Naive thymus-derived CD8-positive, alpha-beta T cell (primary cell): ENCODE results near the gene PDIA5. TPM values are rescaled to one million over a fixed set of nuclear protein-coding genes. Genes with fewer than 3 reads are reported as not detected.

Experiments
- ATAC-seq, 2 donors: fragments of 150-1000 bp; cut with Tn5 transposase in 1 of 2; sonication (Bioruptor Pico), chemical (Tn5 transposase) in 1 of 2; 1 replicate in 1 of 2; 2 replicates in 1 of 2; pipeline ENCODE4 v1.10.0; 2021; ENCODE audit warnings: mild to moderate bottlenecking in 2 of 2, moderate library complexity in 2 of 2
- POLR2A ChIA-PET: fragments of 350-600 bp; sonication (Branson Sonifier 250); formaldehyde crosslinking; loops from one replicate; lab custom pipeline; 2021; ENCODE audit warnings: antibody characterized with exemption; lab: Charles Lee
- DNase-seq, 10 donors: peaks; one replicate each; pipeline versions ENCODE4 v3.0.0 to v3.0.0-alpha.2; 2020 to 2022
- H3K27ac Mint-ChIP-seq, 10 donors: one replicate each; pipeline ENCODE4 v1.8.0; 2020 to 2022; ENCODE audit warnings: mild to moderate bottlenecking in 10 of 10, mixed read lengths in 10 of 10, moderate library complexity in 4 of 10, inconsistent platforms in 1 of 10
- H3K27me3 Mint-ChIP-seq, 5 donors: one replicate each; pipeline ENCODE4 v1.8.0; 2021 to 2022; ENCODE audit warnings: mixed read lengths in 5 of 5
- H3K36me3 Mint-ChIP-seq, 3 donors: one replicate each; pipeline ENCODE4 v1.8.0; 2020 to 2022; ENCODE audit warnings: mixed read lengths in 3 of 3, mild to moderate bottlenecking in 2 of 3, inconsistent platforms in 1 of 3
- H3K4me1 Mint-ChIP-seq, 4 donors: one replicate each; pipeline ENCODE4 v1.8.0; 2021 to 2022; ENCODE audit warnings: mixed read lengths in 4 of 4
- H3K4me3 Mint-ChIP-seq, 10 donors: one replicate each; pipeline ENCODE4 v1.8.0; 2020 to 2022; ENCODE audit warnings: mild to moderate bottlenecking in 10 of 10, mixed read lengths in 10 of 10, moderate library complexity in 6 of 10, inconsistent platforms in 1 of 10
- H3K9me3 Mint-ChIP-seq, 9 donors: one replicate each; pipeline ENCODE4 v1.8.0; 2020 to 2022; ENCODE audit warnings: mixed read lengths in 9 of 9, mild to moderate bottlenecking in 3 of 9, inconsistent platforms in 1 of 9, moderate library complexity in 1 of 9
- polyA plus RNA-seq, 3 donors: library from polyadenylated mRNA; unstranded; fragments of 300-500 nt; fragmentation: Illumina TruSeq; gene quantifications; one replicate each; pipeline ENCODE4 v1.2.3, GENCODE V29; 2021
- total RNA-seq, 8 experiments: library from RNA in 2 of 8; stranded (reverse) in 2 of 8; gene quantifications; one replicate each; pipeline ENCODE4 v1.2.3 and lab custom pipeline; 2021 to 2026

The PDIA5 gene
- total and polyA plus RNA-seq, 5 experiments from 2014 or later = 3.2 to 6.9 (median 5.2) TPM

GRCh38 chr3:123089611-123090331 is 22.9 kb downstream of the PDIA5 start:
- DNase-seq (no peak), ATAC-seq (no peak)
- Mint-ChIP-seq H3K36me3 (peaks cover 0 to 32% (median 18%) of the 10 kb centered on the region in 3 donors), H3K9me3 (no peaks in the 10 kb centered on the region), H3K4me1 (peaks cover 22 to 39% (median 31%) of the 10 kb centered on the region in 4 donors), H3K27me3 (no peaks in the 10 kb centered on the region), H3K27ac (peak overlapping the region in 1 of 10 donors; percentile 84), H3K4me3 (no peak overlapping the region)
- POLR2A ChIA-PET = no interaction called here

GRCh38 chr3:123090728-123091531 is 24.1 kb downstream of the PDIA5 start:
- POLR2A ChIA-PET = no interaction called here
- ATAC-seq = peak in 1 of 2 donors; percentile 56
- Mint-ChIP-seq H3K36me3 (peaks cover 0 to 35% (median 18%) of the 10 kb centered on the region in 3 donors), H3K27ac (peak overlapping the region in 5 of 10 donors; percentile 21 to 83 (median 81)), H3K9me3 (no peaks in the 10 kb centered on the region), H3K4me3 (peak overlapping the region in 5 of 10 donors; percentile 24 to 62 (median 35)), H3K27me3 (no peaks in the 10 kb centered on the region), H3K4me1 (peaks cover 14 to 27% (median 19%) of the 10 kb centered on the region in 4 donors)
- peak in 1 of 10 donors; percentile 11 for DNase-seq

- peaks cover 0 to 45% (median 18%) of the 10 kb centered on the region in 3 donors for H3K36me3 Mint-ChIP-seq
- peak overlapping the region in 3 of 10 donors; percentile 17 to 81 (median 78) for H3K27ac Mint-ChIP-seq
- peak overlapping the region in 1 of 10 donors; percentile 13 for H3K4me3 Mint-ChIP-seq
- H3K9me3 Mint-ChIP-seq = no peaks in the 10 kb centered on the region
- H3K27me3 Mint-ChIP-seq = no peaks in the 10 kb centered on the region
- DNase-seq (no peak), ATAC-seq (no peak)
- peaks cover 14 to 26% (median 18%) of the 10 kb centered on the region in 4 donors for H3K4me1 Mint-ChIP-seq
- POLR2A ChIA-PET = no interaction called here
Measured at GRCh38 chr3:123092243-123092642, 25.4 kb downstream of the PDIA5 start.

- Mint-ChIP-seq H3K27ac (no peak overlapping the region), H3K27me3 (no peaks in the 10 kb centered on the region), H3K4me3 (no peak overlapping the region), H3K9me3 (no peaks in the 10 kb centered on the region), H3K4me1 (peaks cover 14 to 21% (median 18%) of the 10 kb centered on the region in 4 donors), H3K36me3 (peaks cover 0 to 49% (median 18%) of the 10 kb centered on the region in 3 donors)
- no peak for ATAC-seq
- POLR2A ChIA-PET = no interaction called here
- no peak for DNase-seq
Measured at GRCh38 chr3:123093696-123094095, 26.9 kb downstream of the PDIA5 start.

GRCh38 chr3:123094516-123095313 is 27.9 kb downstream of the PDIA5 start:
- POLR2A ChIA-PET = interaction anchor here (0.5 kb wide), 1 partner anchor 387 kb away, joined by 3 read pairs; no protein-coding TSS in a partner anchor

GRCh38 chr3:123096126-123096525 is 29.3 kb downstream of the PDIA5 start:
- Mint-ChIP-seq H3K4me1 (peaks cover 6 to 8% (median 8%) of the 10 kb centered on the region in 4 donors), H3K4me3 (no peak overlapping the region), H3K36me3 (peaks cover 0 to 50% (median 19%) of the 10 kb centered on the region in 3 donors), H3K27ac (no peak overlapping the region), H3K27me3 (no peaks in the 10 kb centered on the region), H3K9me3 (no peaks in the 10 kb centered on the region)
- POLR2A ChIA-PET = no interaction called here
- ATAC-seq (no peak), DNase-seq (no peak)

More at GRCh38 chr3:123094516-123095313, 27.9 kb downstream of the PDIA5 start:
- ATAC-seq = no peak
- Mint-ChIP-seq H3K27me3 (no peaks in the 10 kb centered on the region), H3K9me3 (no peaks in the 10 kb centered on the region), H3K4me1 (peaks cover 15 to 20% (median 17%) of the 10 kb centered on the region in 4 donors), H3K36me3 (peaks cover 0 to 50% (median 18%) of the 10 kb centered on the region in 3 donors), H3K4me3 (no peak overlapping the region), H3K27ac (no peak overlapping the region)
- DNase-seq = no peak

- Mint-ChIP-seq H3K27ac (no peak overlapping the region), H3K9me3 (no peaks in the 10 kb centered on the region), H3K4me3 (no peak overlapping the region), H3K36me3 (peaks cover 0 to 53% (median 22%) of the 10 kb centered on the region in 3 donors), H3K27me3 (no peaks in the 10 kb centered on the region), H3K4me1 (peaks cover 2 to 6% (median 2%) of the 10 kb centered on the region in 4 donors)
- no peak for DNase-seq
- POLR2A ChIA-PET = interaction anchor here (0.5 kb wide), 1 partner anchor 1862 kb away, joined by 4 read pairs; no protein-coding TSS in a partner anchor
- no peak for ATAC-seq
Measured at GRCh38 chr3:123096731-123097130, 29.9 kb downstream of the PDIA5 start.

GRCh38 chr3:123098426-123099330 is 31.9 kb downstream of the PDIA5 start:
- ATAC-seq (no peak), DNase-seq (no peak)
- Mint-ChIP-seq H3K9me3 (no peaks in the 10 kb centered on the region), H3K27ac (no peak overlapping the region), H3K4me3 (no peak overlapping the region), H3K27me3 (no peaks in the 10 kb centered on the region), H3K4me1 (peaks cover 0 to 2% (median 0%) of the 10 kb centered on the region in 4 donors), H3K36me3 (peaks cover 0 to 51% (median 18%) of the 10 kb centered on the region in 3 donors)
- POLR2A ChIA-PET = no interaction called here

- Mint-ChIP-seq H3K27ac (peak overlapping the region in 1 of 10 donors; percentile 51), H3K27me3 (no peaks in the 10 kb centered on the region), H3K4me3 (no peak overlapping the region), H3K4me1 (peaks cover 0 to 2% (median 0%) of the 10 kb centered on the region in 4 donors), H3K9me3 (no peaks in the 10 kb centered on the region), H3K36me3 (peaks cover 0 to 52% (median 14%) of the 10 kb centered on the region in 3 donors)
- DNase-seq = no peak
- POLR2A ChIA-PET = no interaction called here
- no peak for ATAC-seq
Measured at GRCh38 chr3:123099331-123100192, 32.7 kb downstream of the PDIA5 start.

GRCh38 chr3:123100193-123100776 is 33.5 kb downstream of the PDIA5 start:
- Mint-ChIP-seq H3K4me1 (peaks cover 0 to 2% (median 0%) of the 10 kb centered on the region in 4 donors), H3K27me3 (no peaks in the 10 kb centered on the region), H3K36me3 (peaks cover 0 to 51% (median 14%) of the 10 kb centered on the region in 3 donors), H3K4me3 (no peak overlapping the region), H3K9me3 (no peaks in the 10 kb centered on the region), H3K27ac (peak overlapping the region in 1 of 10 donors; percentile 75)
- POLR2A ChIA-PET = no interaction called here
- ATAC-seq = no peak
- DNase-seq = no peak
